Effector CD4-positive, alpha-beta T cell (primary cell): ENCODE data around the gene ARMS2.

Source experiments
- DNase-seq: peaks from one replicate; pipeline ENCODE4 v3.0.0-alpha.2; 2020

ARMS2 gene

DNA sequence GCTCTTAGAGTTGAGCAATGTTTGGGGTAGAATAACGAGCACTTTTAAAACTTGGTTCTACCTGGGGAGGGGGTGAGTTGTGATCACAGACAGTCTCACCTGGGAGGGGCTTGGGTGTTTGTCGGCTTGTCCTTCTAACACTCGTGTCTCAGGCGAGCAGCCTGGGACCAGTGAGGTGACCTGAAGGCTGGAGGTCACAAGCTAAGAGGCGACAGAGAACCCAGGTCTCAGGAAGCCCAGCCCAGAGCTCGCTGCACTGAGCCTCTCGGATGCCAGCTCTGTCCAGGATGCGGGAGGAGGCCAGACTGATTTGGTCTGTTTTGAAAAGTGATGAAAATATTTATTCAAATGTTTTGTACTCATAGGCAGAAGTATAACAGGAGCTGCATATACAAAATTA is 18.7 kb downstream of the ARMS2 start:
- DNase-seq, result no peak

DNA sequence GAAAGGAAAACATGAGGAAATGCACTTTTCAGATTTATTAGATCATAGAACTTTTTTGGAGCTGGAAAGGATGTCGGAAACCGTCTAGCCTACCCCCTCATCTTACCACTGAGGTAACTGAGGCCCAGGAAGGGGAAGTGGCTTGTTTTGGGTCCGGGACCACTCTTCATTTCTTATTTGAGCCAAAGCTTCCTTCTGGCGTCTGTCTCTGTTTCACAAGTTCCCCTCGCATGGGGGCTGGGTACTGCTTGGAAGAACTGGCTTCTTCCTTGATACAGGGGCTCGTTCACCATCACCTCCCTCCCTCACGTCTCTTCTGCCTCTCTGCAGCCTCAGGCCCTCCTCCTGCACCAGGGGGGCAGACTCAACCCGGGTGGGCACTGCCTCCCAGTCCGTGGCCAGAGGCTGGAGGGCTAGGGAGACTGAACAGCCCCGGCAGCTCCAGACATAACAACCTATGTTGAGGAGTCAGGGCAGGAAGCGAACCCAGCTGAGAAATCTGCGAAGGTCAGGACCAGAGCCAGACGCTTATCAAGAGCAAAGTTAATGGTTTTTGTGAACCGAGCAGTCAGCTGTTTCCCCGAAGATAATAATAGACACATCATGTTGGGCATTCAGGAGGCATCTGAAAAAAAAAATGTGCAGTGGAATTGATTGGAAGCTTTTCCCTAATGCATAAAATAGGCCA is 19.8 kb downstream of the ARMS2 start:
- no peak for DNase-seq

DNA sequence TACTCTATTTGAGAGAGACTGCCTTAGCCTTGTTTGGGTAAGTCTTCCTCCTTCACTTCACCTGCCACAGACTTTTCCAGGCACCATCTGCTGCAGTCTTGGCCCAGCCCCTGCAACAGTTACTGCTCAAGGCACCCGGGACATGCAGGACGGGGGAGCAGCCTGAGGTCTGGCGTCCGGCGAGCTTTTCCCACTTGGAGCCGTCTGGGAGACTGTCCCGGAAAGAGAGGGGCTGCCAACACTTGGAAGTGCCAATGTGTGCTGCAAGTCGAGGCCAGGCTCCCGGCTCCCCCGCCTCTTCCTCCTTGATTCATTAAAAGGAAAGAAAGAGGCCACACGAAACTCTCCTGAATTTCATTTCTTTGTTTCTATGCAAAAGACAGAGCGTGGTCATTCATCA is 20.6 kb downstream of the ARMS2 start:
- DNase-seq, result no peak

DNA sequence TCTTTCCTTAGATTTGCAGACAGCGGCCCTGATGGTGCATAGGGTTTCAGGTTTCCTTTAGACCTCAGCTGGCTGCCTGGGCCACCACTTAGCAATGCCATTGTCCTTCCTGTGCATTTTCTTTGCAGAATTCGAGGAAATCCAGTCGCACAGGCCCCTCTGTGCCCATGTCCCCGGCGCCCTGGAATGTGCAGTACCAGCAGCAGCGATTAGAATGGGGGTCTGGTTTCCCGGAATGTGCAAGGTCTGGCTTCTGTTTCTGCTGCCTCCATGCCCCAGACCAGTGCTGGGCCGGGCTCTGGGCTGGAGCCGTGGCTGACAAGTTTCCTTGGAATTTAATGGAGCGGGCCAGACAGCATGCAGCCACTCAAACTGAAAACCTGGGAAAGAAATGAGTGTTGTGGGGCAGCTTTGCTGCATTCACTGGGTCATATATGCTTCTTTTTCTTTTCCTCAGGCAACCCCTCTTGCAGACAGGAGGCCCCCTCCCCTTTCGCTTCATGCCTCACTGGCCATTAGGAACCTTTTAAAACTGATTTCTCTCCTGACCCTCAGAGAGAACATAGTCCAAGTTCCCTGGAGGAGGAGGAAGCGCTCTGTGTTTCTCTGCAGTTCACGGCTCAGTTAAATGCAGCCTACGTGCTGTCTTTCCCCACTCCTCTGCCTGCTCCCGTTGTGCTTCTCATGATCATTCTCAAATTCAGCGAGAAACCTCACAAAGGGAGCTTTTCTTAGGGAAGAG is 21.3 kb downstream of the ARMS2 start:
- no peak for DNase-seq

DNA sequence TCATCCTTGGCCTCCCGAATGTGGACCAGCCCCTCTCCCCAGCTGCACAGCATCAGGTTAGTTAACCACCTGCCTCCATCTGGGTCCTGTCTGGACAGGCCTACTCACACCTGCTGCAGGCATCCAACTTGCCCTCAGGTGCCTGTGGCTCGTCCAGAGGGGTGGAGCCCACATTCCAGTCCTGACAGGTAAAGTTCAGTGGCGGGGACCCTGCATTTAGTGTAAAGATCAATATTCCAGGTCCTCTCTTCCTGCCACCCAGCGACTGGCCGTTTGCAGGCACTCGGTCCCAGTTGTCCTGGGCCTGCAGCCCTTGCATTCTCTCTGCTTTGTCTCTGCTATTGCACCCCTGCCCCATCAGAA is 21.9 kb downstream of the ARMS2 start:
- no peak for DNase-seq

DNA sequence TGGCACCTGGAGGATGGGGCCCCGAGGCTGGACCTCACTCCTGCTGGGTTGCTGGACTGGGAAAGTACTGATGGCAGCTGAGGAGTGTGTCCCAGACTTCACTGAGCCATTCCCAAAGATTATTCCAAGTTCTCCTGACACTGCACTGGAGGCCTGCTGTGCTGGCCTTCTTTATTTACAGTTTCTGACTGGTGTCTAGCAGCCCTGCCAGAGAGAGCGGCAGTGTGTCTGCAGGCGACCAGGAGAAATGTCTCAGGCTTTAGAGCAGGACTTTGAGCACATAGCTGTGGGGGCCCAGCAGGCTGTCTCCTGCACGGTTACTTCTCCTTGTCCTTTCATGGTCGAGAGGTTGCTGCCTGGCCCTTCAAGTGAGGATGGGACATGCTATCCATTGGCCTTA is 23.0 kb downstream of the ARMS2 start:
- no peak for DNase-seq

DNA sequence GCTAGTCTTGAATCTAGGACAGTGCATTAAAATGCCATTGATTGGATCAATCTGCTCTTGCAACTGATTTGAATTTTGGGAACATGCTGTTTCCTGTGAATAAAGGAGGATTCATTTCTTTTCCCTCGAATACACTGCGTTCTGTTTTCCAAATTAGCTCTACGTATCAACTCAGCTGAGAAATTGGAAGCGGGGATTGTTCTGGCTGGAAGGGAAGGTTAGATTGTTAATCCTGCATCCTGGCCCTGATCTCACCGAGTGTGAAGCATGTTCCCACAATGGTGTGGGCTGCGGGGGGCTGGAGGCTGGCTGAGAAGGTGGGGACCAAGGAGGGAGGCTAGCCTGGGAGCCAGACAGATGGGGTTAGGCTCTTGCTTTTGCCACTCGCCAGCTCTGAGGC is 24.5 kb downstream of the ARMS2 start:
- no peak for DNase-seq

DNA sequence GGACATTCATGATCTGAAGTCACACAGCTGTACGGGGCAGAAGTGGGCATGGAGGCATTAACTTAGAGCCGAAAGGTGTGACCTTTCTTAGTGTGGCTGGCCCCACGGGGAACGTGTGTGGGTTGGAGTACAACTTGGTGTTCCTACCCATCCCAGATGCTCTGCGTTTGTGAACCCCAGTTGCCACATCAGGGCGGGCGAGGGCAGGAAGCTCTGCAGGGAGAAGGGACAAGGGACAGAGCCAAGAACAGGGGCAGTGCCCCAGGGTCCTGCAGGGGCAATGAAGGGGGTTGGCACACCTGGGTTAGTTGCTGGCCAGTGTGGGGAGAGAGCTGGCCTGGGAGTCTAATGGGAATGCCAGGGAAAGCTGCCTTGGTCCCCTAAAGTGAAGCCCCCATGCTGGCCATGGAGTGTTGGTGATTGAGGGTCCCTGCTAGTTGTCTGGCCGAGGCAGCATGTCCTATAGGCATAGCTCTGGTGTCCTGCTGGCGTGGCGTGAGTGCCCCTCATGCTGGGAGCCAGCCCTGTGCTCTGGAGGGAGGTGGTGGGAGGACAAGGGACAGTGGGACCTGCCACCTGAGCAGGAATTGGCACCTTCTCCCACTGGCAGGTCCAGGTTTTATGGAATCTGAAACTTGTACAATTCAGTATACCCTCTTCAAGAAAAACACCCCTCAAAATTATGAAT is 25.8 kb downstream of the ARMS2 start:
- no peak for DNase-seq

DNA sequence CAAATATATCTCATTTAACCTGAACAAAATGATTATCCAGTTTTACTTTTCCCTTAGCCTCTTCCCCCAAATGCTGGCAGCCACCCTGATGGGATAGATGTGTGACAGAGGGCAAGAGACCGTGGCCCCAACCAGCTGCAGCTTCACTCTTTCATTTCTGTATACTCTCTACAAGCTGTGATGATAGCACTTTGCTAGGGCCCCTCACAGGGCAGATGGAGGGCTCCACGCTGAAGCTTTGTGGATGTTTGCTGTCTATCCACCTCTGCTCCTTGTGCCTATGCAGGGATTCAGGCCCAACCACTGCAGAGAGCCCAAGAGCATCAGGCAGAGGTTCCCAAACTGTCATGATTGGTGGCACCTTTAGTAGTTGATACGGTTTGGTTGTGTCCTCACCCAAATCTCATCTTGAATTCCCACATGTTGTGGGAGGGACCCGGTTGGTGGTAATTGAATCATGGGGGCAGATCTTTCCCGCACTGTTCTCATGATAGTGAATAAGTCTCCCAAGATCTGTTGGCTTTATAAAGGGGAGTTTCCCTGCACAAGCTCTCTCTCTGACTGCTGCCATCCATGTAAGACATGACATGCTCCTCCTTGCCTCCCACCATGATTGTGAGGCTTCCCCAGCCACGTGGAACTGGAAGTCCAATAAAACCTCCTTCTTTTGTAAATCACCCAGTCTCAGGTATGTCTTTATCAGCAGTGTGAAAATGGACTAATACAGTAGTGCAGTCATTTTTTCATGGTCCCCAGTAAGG is 27.0 kb downstream of the ARMS2 start:
- DNase-seq, result no peak

DNA sequence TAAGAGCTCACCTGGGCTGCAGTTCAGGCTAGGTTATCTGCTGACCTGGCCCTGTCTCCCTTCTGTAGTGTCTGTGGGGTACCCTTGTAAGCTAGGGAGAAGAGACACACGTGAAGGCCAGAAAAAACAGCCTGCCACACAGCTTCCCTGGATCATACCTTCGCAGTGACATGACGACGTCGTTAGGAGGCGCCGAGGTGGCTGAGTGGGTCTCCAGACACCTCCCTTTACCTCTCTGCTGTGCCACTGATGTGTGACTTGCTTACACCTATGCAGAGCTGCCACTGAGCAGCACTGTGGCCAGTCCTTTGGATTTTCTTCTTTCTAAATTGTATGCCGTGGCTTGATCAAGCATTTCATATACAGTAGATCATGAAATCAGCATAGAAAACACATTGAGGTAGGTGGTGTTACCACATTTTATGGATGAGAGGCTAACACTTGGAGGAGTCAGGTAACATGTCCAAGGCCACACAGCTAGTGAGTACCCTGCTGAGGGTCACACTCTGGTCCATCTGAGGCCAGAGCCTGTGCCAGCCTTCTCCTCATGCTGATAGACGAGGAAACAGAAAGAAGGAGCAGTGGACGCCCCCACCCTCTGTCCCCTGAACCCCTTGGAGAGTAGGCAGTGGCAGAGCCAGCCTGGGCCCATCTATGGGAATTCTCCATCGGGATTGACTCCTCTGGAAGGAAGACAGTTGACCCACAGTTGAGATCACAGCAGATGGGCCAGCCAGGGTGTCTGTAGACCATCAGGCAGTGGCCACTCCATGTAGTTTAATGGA is 30.0 kb downstream of the ARMS2 start:
- DNase-seq, result no peak

DNA sequence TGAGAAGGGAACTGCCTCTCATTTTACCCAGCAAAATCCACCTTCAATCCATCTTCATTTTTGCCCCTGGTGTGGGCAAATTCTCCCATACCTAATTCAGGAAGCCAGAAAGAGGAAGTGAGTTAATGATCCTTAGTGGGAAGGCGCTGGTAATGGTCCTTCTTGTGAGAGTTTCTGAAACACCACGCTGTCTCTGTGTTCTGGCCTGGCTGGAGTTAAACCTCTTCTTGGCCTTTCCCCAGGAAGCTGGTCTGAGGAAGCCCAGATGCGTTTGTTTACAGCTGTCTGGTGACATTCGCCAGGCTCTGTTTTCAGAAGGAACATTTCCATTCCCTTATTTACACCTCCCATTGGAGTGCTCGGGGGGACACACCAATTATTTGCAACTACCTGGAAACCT is 31.2 kb downstream of the ARMS2 start:
- no peak for DNase-seq

DNA sequence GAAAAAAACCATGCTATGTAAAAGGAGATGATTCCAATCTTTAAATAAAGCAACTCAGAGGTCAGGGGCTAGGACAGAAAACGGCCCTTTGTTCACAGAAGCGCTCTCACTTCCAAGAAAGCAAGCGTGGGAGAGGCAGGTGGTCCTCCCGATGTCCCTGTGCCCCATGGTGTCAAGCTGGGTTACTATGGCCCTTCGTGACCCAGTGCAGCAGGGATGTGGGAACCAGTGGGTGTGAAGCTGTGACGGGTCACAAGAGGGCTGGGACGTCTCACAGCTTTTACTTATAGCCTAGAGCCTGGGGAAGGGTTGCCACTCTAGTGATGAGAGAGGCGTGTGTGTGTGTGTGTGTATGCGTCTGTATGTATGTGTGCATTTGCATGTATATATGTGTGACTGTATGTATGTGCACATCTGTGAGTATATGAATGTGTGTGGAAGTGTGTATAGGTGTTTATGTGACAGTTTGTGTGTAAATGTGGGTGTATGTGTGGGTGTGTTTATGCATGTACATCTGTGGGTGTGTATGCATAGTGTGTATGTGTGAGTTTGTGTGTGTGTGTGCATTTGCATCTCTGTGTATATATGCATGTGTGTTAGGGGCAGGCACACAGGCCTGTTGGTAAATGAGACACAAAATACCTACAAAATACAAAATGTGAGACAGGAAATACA is 32.1 kb downstream of the ARMS2 start:
- DNase-seq, result no peak

DNA sequence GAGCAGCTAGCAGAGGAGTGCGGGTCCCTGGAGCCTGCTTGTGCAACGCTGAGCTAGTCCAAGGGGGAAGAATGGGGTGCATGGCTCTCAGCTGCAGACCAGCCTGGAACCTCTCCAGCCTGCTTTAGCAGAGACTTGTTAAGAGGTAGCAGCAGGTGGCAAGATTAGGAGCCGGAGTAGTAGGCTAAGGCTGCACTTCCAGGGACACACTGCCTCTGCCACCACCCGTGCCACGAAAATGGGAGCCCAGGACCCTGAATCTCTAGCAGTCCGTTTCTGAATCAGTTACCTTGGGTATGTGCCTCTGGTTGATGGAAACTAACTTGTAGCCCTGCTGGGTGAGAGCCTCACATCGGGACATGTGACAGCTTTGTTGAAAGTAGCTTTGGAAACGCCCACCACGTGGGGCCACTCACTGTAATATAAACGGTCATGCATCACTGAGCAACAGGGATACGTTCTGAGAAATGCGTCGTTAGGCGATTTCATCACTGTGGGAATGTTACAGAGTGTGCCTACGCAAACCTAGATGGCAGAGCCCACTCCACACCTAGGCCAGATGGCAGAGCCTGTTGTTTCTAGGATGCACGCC is 32.8 kb downstream of the ARMS2 start:
- DNase-seq, result no peak

DNA sequence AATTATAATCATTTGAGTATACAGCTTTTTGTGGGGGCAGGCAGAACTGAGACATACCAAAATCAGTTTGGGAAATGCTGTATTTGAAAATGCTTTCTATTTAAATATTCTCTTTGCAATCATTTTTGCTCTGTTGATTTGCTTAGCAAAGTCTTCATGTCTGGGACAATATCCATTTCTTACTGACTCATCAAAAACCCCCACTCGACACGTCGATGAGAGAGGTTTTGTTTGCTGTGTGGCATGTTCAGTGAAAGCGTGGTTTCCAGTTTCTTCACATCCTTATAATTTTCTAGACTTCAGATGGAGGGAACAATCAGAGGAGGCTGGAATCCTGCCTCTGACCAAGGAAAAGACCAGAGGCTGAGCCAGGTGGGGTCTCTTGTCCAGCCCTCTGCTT is 35.8 kb downstream of the ARMS2 start:
- no peak for DNase-seq

DNA sequence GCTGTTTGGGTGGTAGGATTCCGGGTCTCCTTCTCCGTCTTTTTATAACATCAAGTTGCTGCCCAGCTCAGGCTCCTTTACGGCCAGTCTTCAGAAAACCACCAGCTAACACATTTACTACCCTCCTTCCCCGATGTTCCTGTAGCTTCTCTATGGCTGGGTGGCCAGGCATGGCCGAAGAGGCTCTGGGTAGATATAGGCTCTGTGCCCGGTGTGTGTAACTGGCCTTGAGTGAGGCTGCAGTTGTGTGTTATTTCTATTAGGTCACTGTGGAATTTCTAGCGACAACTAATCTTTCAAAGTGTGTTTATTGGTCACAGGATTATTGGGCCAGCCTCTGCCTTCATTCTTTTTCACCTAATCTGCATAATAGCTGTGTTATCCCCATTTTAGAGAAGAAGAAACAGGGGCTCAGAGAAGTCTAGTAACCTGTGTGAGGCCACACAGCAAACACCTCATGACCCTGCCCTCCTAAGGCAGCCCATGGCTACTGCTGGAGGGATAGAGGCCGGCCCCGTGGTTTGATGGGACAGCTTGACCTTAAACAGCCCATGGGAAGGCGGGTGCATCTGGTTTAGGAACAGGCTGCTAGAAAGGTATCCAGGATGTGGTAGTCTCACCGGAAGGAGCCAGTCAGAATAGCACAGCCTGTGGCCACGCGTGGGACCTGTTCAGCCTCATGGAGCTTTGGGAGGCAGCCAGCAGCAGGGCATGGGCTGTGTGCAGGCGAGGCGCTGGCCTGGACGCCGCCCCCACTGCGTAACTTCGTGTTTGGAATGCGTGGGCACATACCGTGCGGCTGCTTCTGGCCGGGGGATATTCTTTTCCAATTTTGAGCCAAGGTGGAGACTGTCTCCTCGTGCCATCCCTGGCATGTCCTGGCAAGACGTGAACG is 36.6 kb downstream of the ARMS2 start:
- no peak for DNase-seq

DNA sequence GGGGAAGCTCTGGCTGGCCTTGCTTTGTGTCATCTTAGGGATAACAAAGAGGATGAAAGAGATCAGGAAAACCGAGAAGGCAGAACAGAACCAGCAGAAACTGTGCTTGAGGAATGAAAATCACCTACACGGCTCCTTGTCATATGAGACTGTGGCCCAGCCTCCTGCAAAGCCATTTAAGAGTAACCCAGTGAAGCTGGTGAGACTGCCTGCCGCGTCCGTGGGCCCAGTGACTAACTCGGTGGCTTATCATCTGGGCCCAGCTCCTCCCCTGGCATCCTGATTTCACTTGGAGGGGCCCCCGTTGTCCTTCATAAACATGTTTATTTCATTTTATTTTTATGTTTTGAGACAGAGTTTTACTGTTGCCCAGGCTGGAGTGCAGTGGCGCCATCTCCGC is 37.6 kb downstream of the ARMS2 start:
- no peak for DNase-seq

DNA sequence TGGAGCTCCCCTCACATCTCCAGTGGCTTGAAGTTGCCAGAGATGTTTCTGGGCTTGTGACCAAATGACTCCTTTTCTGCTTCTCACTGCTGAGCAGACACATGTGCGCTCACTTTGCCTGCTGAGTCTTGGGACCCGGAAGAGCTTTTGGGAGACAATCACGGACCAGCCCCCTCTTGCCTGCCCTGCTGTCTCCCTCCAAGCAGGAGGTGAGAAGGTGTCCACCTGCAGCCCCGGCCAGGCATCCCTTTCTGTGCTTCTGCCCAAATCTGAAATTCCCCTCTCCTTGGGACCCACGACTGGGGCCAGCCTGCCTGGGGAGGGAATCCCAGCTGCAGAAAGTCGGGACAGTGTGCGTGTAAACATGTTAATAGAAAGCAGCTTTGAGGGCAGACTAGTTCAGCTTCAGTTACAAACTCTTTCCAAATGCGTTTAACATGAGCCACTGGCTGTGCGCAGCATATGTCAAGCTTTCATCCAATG is 38.6 kb downstream of the ARMS2 start:
- DNase-seq, result no peak

DNA sequence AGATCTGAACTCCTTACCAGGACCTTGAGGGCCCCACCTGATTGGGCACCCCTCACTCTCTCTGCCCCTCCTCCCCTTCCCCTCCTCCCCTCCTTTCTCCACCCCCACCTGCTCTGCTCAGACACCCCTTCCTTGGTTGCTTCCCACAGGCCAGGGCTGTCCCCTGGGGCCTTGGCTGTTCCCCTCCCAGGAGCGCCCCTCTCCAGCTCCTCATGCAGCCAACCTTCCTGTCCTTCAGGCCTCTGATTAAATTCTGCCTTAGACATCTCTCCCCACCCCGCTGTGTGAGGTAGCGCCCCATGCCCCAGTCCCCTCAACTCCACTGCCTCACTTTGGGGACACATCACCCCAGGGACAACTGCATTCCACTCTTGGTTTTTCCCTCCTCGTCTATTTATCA is 39.3 kb downstream of the ARMS2 start:
- no peak for DNase-seq

DNA sequence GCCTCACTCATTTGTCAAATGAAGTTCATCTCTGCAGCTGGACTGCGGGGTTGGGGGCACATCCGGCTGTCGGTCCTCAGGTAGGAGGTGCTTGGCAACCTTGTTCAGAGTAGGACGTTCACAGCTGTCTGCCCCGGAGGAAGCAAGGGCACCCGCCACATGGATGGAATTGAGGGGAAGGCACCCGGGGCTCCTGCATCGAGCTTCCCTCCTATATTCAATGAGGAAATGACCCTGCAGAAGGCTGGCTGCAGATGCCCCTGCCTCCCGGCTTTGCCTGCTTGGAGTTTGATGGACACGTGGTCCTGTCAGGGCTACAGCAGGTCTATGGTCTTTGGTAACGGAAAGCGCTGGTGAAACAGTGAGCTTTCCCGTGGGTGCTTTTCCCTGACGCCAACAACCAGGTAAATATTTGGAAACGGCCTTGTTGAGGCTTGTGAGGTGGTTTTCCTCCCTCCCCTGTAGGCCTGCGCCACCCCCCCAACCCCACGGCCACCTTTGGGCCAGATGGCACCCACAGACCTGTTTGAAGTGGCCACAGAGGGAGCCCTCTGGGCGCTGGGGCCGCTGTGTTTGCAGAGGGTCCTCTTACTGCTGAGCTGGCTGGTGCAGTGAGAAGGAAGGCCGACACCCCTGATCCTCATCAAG is 39.8 kb downstream of the ARMS2 start:
- DNase-seq, result no peak

DNA sequence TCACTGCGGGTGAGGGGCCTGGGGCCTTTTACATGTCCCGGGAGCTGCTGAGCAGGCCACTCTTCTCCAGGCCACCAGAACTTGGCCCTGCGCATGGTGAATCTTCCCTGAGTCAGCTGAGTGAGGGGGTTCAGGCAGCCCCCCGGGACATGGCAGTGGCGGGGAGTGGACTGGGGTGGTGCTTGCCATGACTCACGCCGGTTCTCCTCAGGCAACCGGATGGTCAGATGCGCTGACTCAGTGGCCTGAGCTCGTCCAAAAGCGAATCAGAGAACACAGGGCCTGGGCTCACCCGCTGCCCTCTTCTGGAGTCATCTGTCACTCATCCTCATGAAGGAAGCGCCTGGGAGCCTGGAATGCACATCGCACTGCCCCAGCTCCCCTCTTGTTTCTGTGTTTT is 40.4 kb downstream of the ARMS2 start:
- DNase-seq, result no peak
